HEK293 (cell line): ENCODE measurements around the gene PALD1.

Experiments used
- ATF2 ChIP-seq: fragments of 450-650 bp; formaldehyde crosslinking; IDR thresholded peaks from 2 replicates; pipeline ENCODE4 v1.5.1; 2016; ENCODE audit warnings: missing biosample characterization, missing genetic modification characterization, low read depth
- HOXC10 ChIP-seq: sonication (generic); formaldehyde crosslinking; IDR thresholded peaks from 2 replicates; pipeline ENCODE4 v1.8.1; 2023; ENCODE audit warnings: mild to moderate bottlenecking, missing genetic modification reagents
- KLF8 ChIP-seq: fragments of 450-650 bp; formaldehyde crosslinking; IDR thresholded peaks from 2 replicates; pipeline ENCODE4 v1.5.1; 2016; ENCODE audit warnings: missing biosample characterization, missing genetic modification characterization
- PRDM1 ChIP-seq: fragments of 450-650 bp; formaldehyde crosslinking; IDR thresholded peaks from 2 replicates; pipeline ENCODE4; 2016; ENCODE audit warnings: missing biosample characterization, missing genetic modification characterization
- PRDM4 ChIP-seq: fragments of 450-650 bp; formaldehyde crosslinking; IDR thresholded peaks from 2 replicates; pipeline ENCODE4 v1.5.1; 2017; ENCODE audit warnings: missing biosample characterization, missing genetic modification characterization
- SALL2 ChIP-seq: fragments of 450-650 bp; formaldehyde crosslinking; IDR thresholded peaks from 2 replicates; pipeline ENCODE4 v1.5.0; 2017; ENCODE audit warnings: missing biosample characterization, mild to moderate bottlenecking, missing genetic modification characterization, borderline replicate concordance
- SP2 ChIP-seq: fragments of 450-650 bp; formaldehyde crosslinking; IDR thresholded peaks from 2 replicates; pipeline ENCODE4 v1.5.1; 2016; ENCODE audit warnings: missing biosample characterization, missing genetic modification characterization
- SP3 ChIP-seq: fragments of 450-650 bp; formaldehyde crosslinking; IDR thresholded peaks from 2 replicates; pipeline ENCODE4 v1.5.1; 2016; ENCODE audit warnings: missing biosample characterization, missing genetic modification characterization
- SP7 ChIP-seq: fragments of 450-650 bp; formaldehyde crosslinking; IDR thresholded peaks from 2 replicates; pipeline ENCODE4 v1.5.1; 2016; ENCODE audit warnings: missing biosample characterization, missing genetic modification characterization
- YY1 ChIP-seq: fragments of 450-650 bp; formaldehyde crosslinking; IDR thresholded peaks from 2 replicates; pipeline ENCODE4 v1.5.1; 2018; ENCODE audit warnings: missing biosample characterization, missing genetic modification characterization
- ZBTB17 ChIP-seq: fragments of 450-650 bp; formaldehyde crosslinking; IDR thresholded peaks from 2 replicates; pipeline ENCODE4 v1.5.1; 2016; ENCODE audit warnings: missing biosample characterization, missing genetic modification characterization
- ZBTB49 ChIP-seq: fragments of 450-650 bp; formaldehyde crosslinking; IDR thresholded peaks from 2 replicates; pipeline ENCODE4 v1.5.1; 2016; ENCODE audit warnings: missing biosample characterization, missing genetic modification characterization, low read depth
- ZBTB8A ChIP-seq: fragments of 450-650 bp; formaldehyde crosslinking; IDR thresholded peaks from 2 replicates; pipeline ENCODE4 v1.5.1; 2016; ENCODE audit warnings: missing biosample characterization, missing genetic modification characterization
- ZFHX2 ChIP-seq: fragments of 450-650 bp; formaldehyde crosslinking; conservative IDR thresholded peaks from 2 replicates; pipeline ENCODE4 v1.5.1; 2016; ENCODE audit warnings: missing biosample characterization, missing genetic modification characterization
- ZNF169 ChIP-seq: fragments of 450-650 bp; formaldehyde crosslinking; IDR thresholded peaks from 2 replicates; pipeline ENCODE4 v1.5.1; 2016; ENCODE audit warnings: missing biosample characterization, missing genetic modification characterization
- ZNF223 ChIP-seq: fragments of 450-650 bp; formaldehyde crosslinking; IDR thresholded peaks from 2 replicates; pipeline ENCODE4 v1.5.1; 2016; ENCODE audit warnings: missing biosample characterization, missing genetic modification characterization
- ZNF248 ChIP-seq: fragments of 450-650 bp; formaldehyde crosslinking; IDR thresholded peaks from 2 replicates; pipeline ENCODE4 v1.5.1; 2017; ENCODE audit warnings: missing biosample characterization, missing genetic modification characterization
- ZNF391 ChIP-seq: fragments of 450-650 bp; formaldehyde crosslinking; IDR thresholded peaks from 2 replicates; pipeline ENCODE4 v1.5.1; 2016; ENCODE audit warnings: low read depth, missing biosample characterization, missing genetic modification characterization, borderline replicate concordance
- ZNF394 ChIP-seq: fragments of 450-650 bp; formaldehyde crosslinking; IDR thresholded peaks from 2 replicates; pipeline ENCODE4 v1.5.1; 2016; ENCODE audit warnings: missing biosample characterization, missing genetic modification characterization, mild to moderate bottlenecking, moderate library complexity, borderline replicate concordance
- ZNF423 ChIP-seq: fragments of 450-650 bp; formaldehyde crosslinking; IDR thresholded peaks from 2 replicates; pipeline ENCODE4 v1.5.1; 2016; ENCODE audit warnings: missing biosample characterization, missing genetic modification characterization
- ZNF488 ChIP-seq: fragments of 450-650 bp; formaldehyde crosslinking; IDR thresholded peaks from 2 replicates; pipeline ENCODE4 v1.5.1; 2016; ENCODE audit warnings: missing biosample characterization, missing genetic modification characterization
- ZNF518A ChIP-seq: fragments of 450-650 bp; formaldehyde crosslinking; conservative IDR thresholded peaks from 2 replicates; pipeline ENCODE4 v1.5.1; 2016; ENCODE audit warnings: low read depth, missing biosample characterization, missing genetic modification characterization
- ZNF560 ChIP-seq: fragments of 450-650 bp; formaldehyde crosslinking; IDR thresholded peaks from 2 replicates; pipeline ENCODE4 v1.5.1; 2017; ENCODE audit warnings: missing biosample characterization, missing genetic modification characterization, borderline replicate concordance
- ZNF623 ChIP-seq: fragments of 450-650 bp; formaldehyde crosslinking; IDR thresholded peaks from 2 replicates; pipeline ENCODE4 v1.5.1; 2016; ENCODE audit warnings: missing biosample characterization, missing genetic modification characterization
- ZNF701 ChIP-seq: fragments of 450-650 bp; formaldehyde crosslinking; IDR thresholded peaks from 2 replicates; pipeline ENCODE4 v1.5.1; 2016; ENCODE audit warnings: missing biosample characterization, missing genetic modification characterization
- ZNF785 ChIP-seq: fragments of 450-650 bp; formaldehyde crosslinking; IDR thresholded peaks from 2 replicates; pipeline ENCODE4 v1.5.1; 2016; ENCODE audit warnings: missing biosample characterization, missing genetic modification characterization

PALD1 gene

GRCh38 chr10:70478191-70479164 lies at the start of gene PALD1 (continued):
- no peak for TF ChIP-seq ZBTB49 (tag by site-specific recombination)
- TF ChIP-seq ZNF391 (tag by site-specific recombination), result no peak
- peak; percentile 94 for TF ChIP-seq ZBTB8A
- peak; percentile 54; the same call in 1 of the 2 replicates for TF ChIP-seq KLF8 (tag by site-specific recombination)
- TF ChIP-seq YY1, result no peak
- no peak for TF ChIP-seq ZNF248
- peak; percentile 36; the same call in 1 of the 2 replicates for TF ChIP-seq ZFHX2 (tag by site-specific recombination)
- TF ChIP-seq ZNF701 (tag by site-specific recombination), result no peak
- no peak for TF ChIP-seq ZNF623
- TF ChIP-seq ZNF518A (tag by site-specific recombination), result no peak
- no peak for TF ChIP-seq PRDM4 (tag by site-specific recombination)
- no peak for TF ChIP-seq PRDM1 (tag by site-specific recombination)
- no peak for TF ChIP-seq SP7 (tag by site-specific recombination)
- TF ChIP-seq SP2, result peak; percentile 70
- no peak for TF ChIP-seq ZNF169 (tag by site-specific recombination)
- no peak for TF ChIP-seq HOXC10
- TF ChIP-seq ZNF785 (tag by site-specific recombination), result no peak
- no peak for TF ChIP-seq ZNF223
- TF ChIP-seq ZBTB17 (tag by site-specific recombination), result peak; percentile 72
- 0 out of 2 replicates have a peak, but pooled peaks have one; percentile 28 for TF ChIP-seq ZNF423 (tag by site-specific recombination)
- TF ChIP-seq SP3 (tag by site-specific recombination), result peak; percentile 61
- TF ChIP-seq ATF2 (tag by site-specific recombination), result no peak
- TF ChIP-seq SALL2 (tag by site-specific recombination), result no peak
- TF ChIP-seq ZNF394 (tag by site-specific recombination), result no peak
- no peak for TF ChIP-seq ZNF560
- no peak for TF ChIP-seq ZNF488 (tag by site-specific recombination)
